ENCODE results near the gene CABLES1.

The CABLES1 gene

GRCh38 chr18:23243178-23243577 lies 107.9 kb downstream of the CABLES1 start:
- H3K4me3 ChIP-seq (ENCODE audit: low read length), result no peak overlapping the region
- H3K4me1 ChIP-seq (ENCODE audit: control insufficient read depth, insufficient read depth, low read length), result peaks cover 23% of the 10 kb centered on the region
- no peak overlapping the region for H3K9ac ChIP-seq (ENCODE audit: low read depth, low read length)
- H3K36me3 ChIP-seq (ENCODE audit: insufficient read depth, low read length), result no peaks in the 10 kb centered on the region
- no peaks in the 10 kb centered on the region for H3K27me3 ChIP-seq (ENCODE audit: control insufficient read depth, insufficient read depth, low read length)
- no peaks in the 10 kb centered on the region for H3K9me3 ChIP-seq (replicated peaks; ENCODE audit: low read length)
- H3K4me2 ChIP-seq (ENCODE audit: low read length), result no peak overlapping the region

GRCh38 chr18:23243816-23244215 lies 108.5 kb downstream of the CABLES1 start:
- no peaks in the 10 kb centered on the region for H3K27me3 ChIP-seq (ENCODE audit: control insufficient read depth, insufficient read depth, low read length)
- no peaks in the 10 kb centered on the region for H3K36me3 ChIP-seq (ENCODE audit: insufficient read depth, low read length)
- peak overlapping the region; percentile 39 for H3K4me2 ChIP-seq (ENCODE audit: low read length)
- peaks cover 2% of the 10 kb centered on the region for H3K9me3 ChIP-seq (replicated peaks; ENCODE audit: low read length)
- peak overlapping the region; percentile 3 for H3K9ac ChIP-seq (ENCODE audit: low read depth, low read length)
- no peak overlapping the region for H3K4me3 ChIP-seq (ENCODE audit: low read length)
- H3K4me1 ChIP-seq (ENCODE audit: control insufficient read depth, insufficient read depth, low read length), result peaks cover 17% of the 10 kb centered on the region

- H3K4me2 ChIP-seq (ENCODE audit: low read length), result peak overlapping the region; percentile 39
- no peaks in the 10 kb centered on the region for H3K27me3 ChIP-seq (ENCODE audit: control insufficient read depth, insufficient read depth, low read length)
- no peak overlapping the region for H3K9ac ChIP-seq (ENCODE audit: low read depth, low read length)
- H3K36me3 ChIP-seq (ENCODE audit: insufficient read depth, low read length), result no peaks in the 10 kb centered on the region
- H3K9me3 ChIP-seq (replicated peaks; ENCODE audit: low read length), result peaks cover 7% of the 10 kb centered on the region
- H3K4me3 ChIP-seq (ENCODE audit: low read length), result no peak overlapping the region
- peaks cover 12% of the 10 kb centered on the region for H3K4me1 ChIP-seq (ENCODE audit: control insufficient read depth, insufficient read depth, low read length)
Measured at GRCh38 chr18:23244401-23244800, 109.1 kb downstream of the CABLES1 start.

- no peaks in the 10 kb centered on the region for H3K27me3 ChIP-seq (ENCODE audit: control insufficient read depth, insufficient read depth, low read length)
- H3K9me3 ChIP-seq (replicated peaks; ENCODE audit: low read length), result peaks cover 7% of the 10 kb centered on the region
- H3K9ac ChIP-seq (ENCODE audit: low read depth, low read length), result no peak overlapping the region
- H3K4me2 ChIP-seq (ENCODE audit: low read length), result no peak overlapping the region
- H3K4me1 ChIP-seq (ENCODE audit: control insufficient read depth, insufficient read depth, low read length), result peaks cover 12% of the 10 kb centered on the region
- no peaks in the 10 kb centered on the region for H3K36me3 ChIP-seq (ENCODE audit: insufficient read depth, low read length)
- H3K4me3 ChIP-seq (ENCODE audit: low read length), result no peak overlapping the region
Measured at GRCh38 chr18:23245461-23245860, 110.2 kb downstream of the CABLES1 start.

- no peak overlapping the region for H3K4me3 ChIP-seq (ENCODE audit: low read length)
- peaks cover 7% of the 10 kb centered on the region for H3K9me3 ChIP-seq (replicated peaks; ENCODE audit: low read length)
- no peak overlapping the region for H3K9ac ChIP-seq (ENCODE audit: low read depth, low read length)
- peaks cover 15% of the 10 kb centered on the region for H3K4me1 ChIP-seq (ENCODE audit: control insufficient read depth, insufficient read depth, low read length)
- H3K27me3 ChIP-seq (ENCODE audit: control insufficient read depth, insufficient read depth, low read length), result no peaks in the 10 kb centered on the region
- no peaks in the 10 kb centered on the region for H3K36me3 ChIP-seq (ENCODE audit: insufficient read depth, low read length)
- no peak overlapping the region for H3K4me2 ChIP-seq (ENCODE audit: low read length)
Measured at GRCh38 chr18:23247331-23247730, 112.0 kb downstream of the CABLES1 start.

GRCh38 chr18:23247896-23248295 lies 112.6 kb downstream of the CABLES1 start:
- H3K36me3 ChIP-seq (ENCODE audit: insufficient read depth, low read length), result no peaks in the 10 kb centered on the region
- H3K9ac ChIP-seq (ENCODE audit: low read depth, low read length), result no peak overlapping the region
- H3K4me2 ChIP-seq (ENCODE audit: low read length), result no peak overlapping the region
- no peak overlapping the region for H3K4me3 ChIP-seq (ENCODE audit: low read length)
- no peaks in the 10 kb centered on the region for H3K27me3 ChIP-seq (ENCODE audit: control insufficient read depth, insufficient read depth, low read length)
- peaks cover 15% of the 10 kb centered on the region for H3K4me1 ChIP-seq (ENCODE audit: control insufficient read depth, insufficient read depth, low read length)
- peaks cover 7% of the 10 kb centered on the region for H3K9me3 ChIP-seq (replicated peaks; ENCODE audit: low read length)

- H3K4me3 ChIP-seq (ENCODE audit: low read length), result no peak overlapping the region
- H3K36me3 ChIP-seq (ENCODE audit: insufficient read depth, low read length), result no peaks in the 10 kb centered on the region
- H3K9ac ChIP-seq (ENCODE audit: low read depth, low read length), result no peak overlapping the region
- H3K4me2 ChIP-seq (ENCODE audit: low read length), result no peak overlapping the region
- H3K27me3 ChIP-seq (ENCODE audit: control insufficient read depth, insufficient read depth, low read length), result no peaks in the 10 kb centered on the region
- H3K9me3 ChIP-seq (replicated peaks; ENCODE audit: low read length), result peaks cover 7% of the 10 kb centered on the region
- H3K4me1 ChIP-seq (ENCODE audit: control insufficient read depth, insufficient read depth, low read length), result peaks cover 14% of the 10 kb centered on the region
Measured at GRCh38 chr18:23248826-23249225, 113.5 kb downstream of the CABLES1 start.

GRCh38 chr18:23249348-23249747 lies 114.1 kb downstream of the CABLES1 start:
- no peaks in the 10 kb centered on the region for H3K36me3 ChIP-seq (ENCODE audit: insufficient read depth, low read length)
- no peak overlapping the region for H3K4me3 ChIP-seq (ENCODE audit: low read length)
- H3K4me2 ChIP-seq (ENCODE audit: low read length), result no peak overlapping the region
- H3K9ac ChIP-seq (ENCODE audit: low read depth, low read length), result no peak overlapping the region
- peaks cover 7% of the 10 kb centered on the region for H3K9me3 ChIP-seq (replicated peaks; ENCODE audit: low read length)
- H3K27me3 ChIP-seq (ENCODE audit: control insufficient read depth, insufficient read depth, low read length), result no peaks in the 10 kb centered on the region
- H3K4me1 ChIP-seq (ENCODE audit: control insufficient read depth, insufficient read depth, low read length), result peaks cover 9% of the 10 kb centered on the region

GRCh38 chr18:23250893-23251656 lies 115.8 kb downstream of the CABLES1 start:
- Histone ChIP-seq H3K4me3 (ENCODE audit: low read length) (no peak overlapping the region), H3K9me3 (replicated peaks; ENCODE audit: low read length) (peaks cover 7% of the 10 kb centered on the region), H3K4me1 (ENCODE audit: control insufficient read depth, insufficient read depth, low read length) (peaks cover 3% of the 10 kb centered on the region), H3K27me3 (ENCODE audit: control insufficient read depth, insufficient read depth, low read length) (no peaks in the 10 kb centered on the region), H3K36me3 (ENCODE audit: insufficient read depth, low read length) (no peaks in the 10 kb centered on the region), H3K9ac (ENCODE audit: low read depth, low read length) (no peak overlapping the region), H3K4me2 (ENCODE audit: low read length) (no peak overlapping the region)

- H3K9ac ChIP-seq (ENCODE audit: low read depth, low read length), result no peak overlapping the region
- no peaks in the 10 kb centered on the region for H3K27me3 ChIP-seq (ENCODE audit: control insufficient read depth, insufficient read depth, low read length)
- H3K36me3 ChIP-seq (ENCODE audit: insufficient read depth, low read length), result no peaks in the 10 kb centered on the region
- H3K4me1 ChIP-seq (ENCODE audit: control insufficient read depth, insufficient read depth, low read length), result peaks cover 11% of the 10 kb centered on the region
- no peak overlapping the region for H3K4me3 ChIP-seq (ENCODE audit: low read length)
- H3K9me3 ChIP-seq (replicated peaks; ENCODE audit: low read length), result peaks cover 7% of the 10 kb centered on the region
- no peak overlapping the region for H3K4me2 ChIP-seq (ENCODE audit: low read length)
Measured at GRCh38 chr18:23253630-23254029, 118.3 kb downstream of the CABLES1 start.

- peaks cover 27% of the 10 kb centered on the region for H3K4me1 ChIP-seq (ENCODE audit: control insufficient read depth, insufficient read depth, low read length)
- H3K4me2 ChIP-seq (ENCODE audit: low read length), result no peak overlapping the region
- no peaks in the 10 kb centered on the region for H3K9me3 ChIP-seq (replicated peaks; ENCODE audit: low read length)
- no peak overlapping the region for H3K4me3 ChIP-seq (ENCODE audit: low read length)
- H3K36me3 ChIP-seq (ENCODE audit: insufficient read depth, low read length), result no peaks in the 10 kb centered on the region
- no peaks in the 10 kb centered on the region for H3K27me3 ChIP-seq (ENCODE audit: control insufficient read depth, insufficient read depth, low read length)
- no peak overlapping the region for H3K9ac ChIP-seq (ENCODE audit: low read depth, low read length)
Measured at GRCh38 chr18:23257137-23257536, 121.9 kb downstream of the CABLES1 start.

Data from skeletal muscle satellite cell (primary cell).